HUDEP-2 (cell line): ENCODE data around the gene GLT1D1.

Source experiments
- DNase-seq, 76 experiments: peaks; one replicate each; lab custom pipeline; 2025; ENCODE audit not compliant: unreplicated experiment in 76 of 76; lab: John Stamatoyannopoulos, UW

The GLT1D1 gene

GRCh38 chr12:128909653-128910052 lies 56.4 kb downstream of the GLT1D1 start:
- no peak for DNase-seq

- DNase-seq, result no peak
Measured at GRCh38 chr12:128910629-128911028, 57.4 kb downstream of the GLT1D1 start.

- no peak for DNase-seq
Measured at GRCh38 chr12:128911861-128912260, 58.6 kb downstream of the GLT1D1 start.

GRCh38 chr12:128914908-128915563 lies 61.8 kb downstream of the GLT1D1 start:
- no peak for DNase-seq

- DNase-seq, result no peak
Measured at GRCh38 chr12:128916425-128916824, 63.1 kb downstream of the GLT1D1 start.

- no peak for DNase-seq
Measured at GRCh38 chr12:128918481-128919260, 65.4 kb downstream of the GLT1D1 start.

- no peak for DNase-seq
Measured at GRCh38 chr12:128920468-128920867, 67.2 kb downstream of the GLT1D1 start.

GRCh38 chr12:128928361-128928760 lies 75.1 kb downstream of the GLT1D1 start:
- DNase-seq, result no peak

- DNase-seq, result no peak
Measured at GRCh38 chr12:128929057-128929456, 75.8 kb downstream of the GLT1D1 start.

- no peak for DNase-seq
Measured at GRCh38 chr12:128930606-128931005, 77.3 kb downstream of the GLT1D1 start.

GRCh38 chr12:128932521-128932920 lies 79.2 kb downstream of the GLT1D1 start:
- DNase-seq, result no peak

- no peak for DNase-seq
Measured at GRCh38 chr12:128933039-128933438, 79.8 kb downstream of the GLT1D1 start.

- no peak for DNase-seq
Measured at GRCh38 chr12:128933926-128934325, 80.6 kb downstream of the GLT1D1 start.

- DNase-seq, result no peak
Measured at GRCh38 chr12:128938886-128939285, 85.6 kb downstream of the GLT1D1 start.

- DNase-seq, result no peak
Measured at GRCh38 chr12:128940090-128940888, 87.0 kb downstream of the GLT1D1 start.

GRCh38 chr12:128940974-128941373 lies 87.7 kb downstream of the GLT1D1 start:
- no peak for DNase-seq

- DNase-seq, result no peak
Measured at GRCh38 chr12:128942960-128943477, 89.7 kb downstream of the GLT1D1 start.

- DNase-seq, result no peak
Measured at GRCh38 chr12:128944956-128945355, 91.7 kb downstream of the GLT1D1 start.

- no peak for DNase-seq
Measured at GRCh38 chr12:128947209-128947608, 93.9 kb downstream of the GLT1D1 start.

GRCh38 chr12:128949086-128949485 lies 95.8 kb downstream of the GLT1D1 start:
- DNase-seq, result no peak

GRCh38 chr12:128951448-128951847 lies 98.2 kb downstream of the GLT1D1 start:
- no peak for DNase-seq
